Nephron progenitor cell (in vitro differentiated cells): ENCODE measurements around the gene ASXL1.
"Not testable (repeated sequence)": the region's sequence is repeated elsewhere in the genome, so short reads cannot be mapped to it uniquely, and the experiment has no call there.

Experiments
- DNase-seq: peaks from one replicate; pipeline ENCODE4 v3.0.0; 2021
- H3K27ac Mint-ChIP-seq: 2 replicates; pipeline ENCODE4 v1.8.0; 2021; ENCODE audit warnings: mild to moderate bottlenecking, moderate library complexity, mixed read lengths
- H3K27me3 Mint-ChIP-seq: 2 replicates; pipeline ENCODE4 v1.8.0; 2021; ENCODE audit warnings: mild to moderate bottlenecking, low read depth, mixed read lengths; ENCODE audit not compliant: poor library complexity
- H3K36me3 Mint-ChIP-seq: 2 replicates; pipeline ENCODE4 v1.8.0; 2021; ENCODE audit warnings: low read depth, mixed read lengths
- H3K4me1 Mint-ChIP-seq: 2 replicates; pipeline ENCODE4 v1.8.0; 2021; ENCODE audit warnings: mixed read lengths
- H3K4me3 Mint-ChIP-seq: 2 replicates; pipeline ENCODE4 v1.8.0; 2021; ENCODE audit warnings: mild to moderate bottlenecking, moderate library complexity, mixed read lengths
- H3K9me3 Mint-ChIP-seq: 2 replicates; pipeline ENCODE4 v1.8.0; 2021; ENCODE audit warnings: mild to moderate bottlenecking, moderate library complexity, mixed read lengths
- TF ChIP-seq, protein P1 (sequence below): fragments of 200-600 bp; sonication (generic); IDR thresholded peaks from 2 replicates; pipeline ENCODE4 v1.5.0; 2021; ENCODE audit warnings: antibody characterized with exemption

Gene ASXL1

DNA sequence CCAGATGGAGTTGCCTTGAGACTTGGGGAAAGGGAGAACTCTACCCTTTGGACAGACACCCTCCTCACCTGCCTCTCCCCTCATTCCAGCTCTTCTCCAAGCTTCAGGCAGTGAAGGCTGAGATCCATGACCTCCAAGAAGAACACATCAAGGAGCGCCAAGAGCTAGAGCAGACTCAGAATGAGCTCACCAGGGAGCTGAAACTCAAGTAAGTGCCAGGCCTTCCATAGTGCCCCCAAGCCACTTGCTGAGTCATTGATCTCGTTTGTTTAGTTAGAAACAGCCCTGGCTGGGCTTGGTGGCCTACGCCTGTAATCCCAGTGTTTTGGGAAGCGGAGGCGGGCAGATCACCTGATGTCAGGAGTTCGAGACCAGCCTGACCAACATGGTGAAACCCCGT is 41.5 kb upstream of the ASXL1 start:
- TF ChIP-seq, protein P1, sequence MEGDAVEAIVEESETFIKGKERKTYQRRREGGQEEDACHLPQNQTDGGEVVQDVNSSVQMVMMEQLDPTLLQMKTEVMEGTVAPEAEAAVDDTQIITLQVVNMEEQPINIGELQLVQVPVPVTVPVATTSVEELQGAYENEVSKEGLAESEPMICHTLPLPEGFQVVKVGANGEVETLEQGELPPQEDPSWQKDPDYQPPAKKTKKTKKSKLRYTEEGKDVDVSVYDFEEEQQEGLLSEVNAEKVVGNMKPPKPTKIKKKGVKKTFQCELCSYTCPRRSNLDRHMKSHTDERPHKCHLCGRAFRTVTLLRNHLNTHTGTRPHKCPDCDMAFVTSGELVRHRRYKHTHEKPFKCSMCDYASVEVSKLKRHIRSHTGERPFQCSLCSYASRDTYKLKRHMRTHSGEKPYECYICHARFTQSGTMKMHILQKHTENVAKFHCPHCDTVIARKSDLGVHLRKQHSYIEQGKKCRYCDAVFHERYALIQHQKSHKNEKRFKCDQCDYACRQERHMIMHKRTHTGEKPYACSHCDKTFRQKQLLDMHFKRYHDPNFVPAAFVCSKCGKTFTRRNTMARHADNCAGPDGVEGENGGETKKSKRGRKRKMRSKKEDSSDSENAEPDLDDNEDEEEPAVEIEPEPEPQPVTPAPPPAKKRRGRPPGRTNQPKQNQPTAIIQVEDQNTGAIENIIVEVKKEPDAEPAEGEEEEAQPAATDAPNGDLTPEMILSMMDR, result no peak
- Mint-ChIP-seq H3K9me3 (no peaks in the 10 kb centered on the region), H3K27ac (no peak overlapping the region), H3K4me1 (no peaks in the 10 kb centered on the region), H3K4me3 (no peak overlapping the region), H3K36me3 (peaks cover 56% of the 10 kb centered on the region), H3K27me3 (peaks cover 5% of the 10 kb centered on the region)
- no peak for DNase-seq

GRCh38 chr20:32319100-32319499 is 39.0 kb upstream of the ASXL1 start:
- H3K4me3 Mint-ChIP-seq, result no peak overlapping the region
- H3K27ac Mint-ChIP-seq, result no peak overlapping the region
- no peaks in the 10 kb centered on the region for H3K27me3 Mint-ChIP-seq
- H3K9me3 Mint-ChIP-seq, result no peaks in the 10 kb centered on the region
- DNase-seq, result no peak
- no peaks in the 10 kb centered on the region for H3K4me1 Mint-ChIP-seq
- H3K36me3 Mint-ChIP-seq, result peaks cover 45% of the 10 kb centered on the region
- TF ChIP-seq, protein P1, result no peak

DNA sequence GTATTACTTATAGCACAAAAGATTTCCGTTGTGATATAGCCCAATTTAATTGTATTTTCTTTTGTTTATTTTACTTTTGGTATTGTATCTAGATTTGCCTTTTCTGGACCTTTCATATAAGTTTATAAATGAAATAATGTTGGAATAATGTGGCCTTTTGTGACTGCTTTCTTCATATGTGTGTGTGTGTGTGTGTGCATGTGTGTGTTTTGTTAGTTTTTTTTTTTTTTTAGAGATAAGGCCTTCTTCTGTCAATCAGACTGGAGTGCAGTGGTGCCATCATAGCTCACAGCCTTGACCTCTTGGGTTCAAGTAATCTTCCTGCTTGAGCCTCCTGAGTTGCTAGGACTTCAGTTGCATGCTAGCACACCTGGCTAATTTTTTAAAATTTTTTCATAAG is 37.8 kb upstream of the ASXL1 start:
- no peaks in the 10 kb centered on the region for H3K27me3 Mint-ChIP-seq
- H3K27ac Mint-ChIP-seq, result no peak overlapping the region
- TF ChIP-seq, protein P1, result no peak
- H3K9me3 Mint-ChIP-seq, result no peaks in the 10 kb centered on the region
- no peak overlapping the region for H3K4me3 Mint-ChIP-seq
- no peak for DNase-seq
- peaks cover 40% of the 10 kb centered on the region for H3K36me3 Mint-ChIP-seq
- no peaks in the 10 kb centered on the region for H3K4me1 Mint-ChIP-seq

- no peaks in the 10 kb centered on the region for H3K27me3 Mint-ChIP-seq
- no peak overlapping the region for H3K4me3 Mint-ChIP-seq
- no peak overlapping the region for H3K27ac Mint-ChIP-seq
- H3K36me3 Mint-ChIP-seq, result peaks cover 31% of the 10 kb centered on the region
- no peaks in the 10 kb centered on the region for H3K4me1 Mint-ChIP-seq
- no peak for DNase-seq
- no peaks in the 10 kb centered on the region for H3K9me3 Mint-ChIP-seq
- TF ChIP-seq, protein P1, result no peak
Measured at GRCh38 chr20:32321390-32321789, 36.7 kb upstream of the ASXL1 start.

DNA sequence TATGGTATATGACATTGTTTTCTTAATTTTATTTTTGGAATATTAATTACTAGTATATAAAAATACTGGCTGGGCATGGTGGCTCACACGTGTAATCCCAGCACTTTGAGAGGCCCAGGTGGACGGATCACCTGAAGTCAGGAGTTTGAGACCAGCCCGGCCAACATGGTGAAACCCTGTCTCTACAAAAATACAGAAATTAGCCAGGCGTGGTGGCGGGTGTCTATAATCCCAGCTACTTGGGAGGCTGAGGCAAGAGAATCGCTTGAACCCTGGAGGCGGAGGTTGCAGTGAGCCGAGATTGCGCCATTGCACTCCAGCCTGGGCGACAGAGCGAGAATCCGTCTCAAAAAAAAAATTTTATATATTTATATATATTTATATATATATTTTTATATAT is 35.9 kb upstream of the ASXL1 start:
- H3K27ac Mint-ChIP-seq, H3K9me3 Mint-ChIP-seq, H3K4me3 Mint-ChIP-seq, H3K27me3 Mint-ChIP-seq, H3K4me1 Mint-ChIP-seq, DNase-seq: not testable (repeated sequence)
- H3K36me3 Mint-ChIP-seq, result peaks cover 31% of the 10 kb centered on the region

DNA sequence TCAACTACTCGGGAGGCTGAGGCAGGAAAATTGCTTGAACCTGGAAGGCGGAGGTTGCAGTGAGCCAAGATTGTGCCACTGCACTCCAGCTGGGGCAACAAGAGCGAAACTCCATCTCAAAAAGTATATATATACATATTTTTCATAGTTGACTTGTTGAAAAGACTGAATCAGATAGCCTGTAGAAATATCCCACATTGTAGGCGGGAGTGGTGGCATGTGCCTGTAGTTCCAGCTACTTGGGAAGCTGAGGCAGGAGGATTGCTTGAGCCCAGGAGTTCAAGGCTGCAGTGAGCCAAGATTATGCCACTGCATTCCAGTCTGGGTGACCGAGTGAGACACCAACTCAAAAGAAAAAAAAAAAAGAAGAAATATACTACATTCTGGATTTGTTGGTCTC is 34.4 kb upstream of the ASXL1 start:
- not testable (repeated sequence) for H3K9me3 Mint-ChIP-seq, H3K27ac Mint-ChIP-seq, H3K4me3 Mint-ChIP-seq, H3K4me1 Mint-ChIP-seq, H3K27me3 Mint-ChIP-seq, DNase-seq
- peaks cover 29% of the 10 kb centered on the region for H3K36me3 Mint-ChIP-seq

GRCh38 chr20:32325706-32326503 is 32.2 kb upstream of the ASXL1 start:
- TF ChIP-seq, protein P1, result no peak
- peaks cover 21% of the 10 kb centered on the region for H3K36me3 Mint-ChIP-seq
- H3K4me1 Mint-ChIP-seq, result no peaks in the 10 kb centered on the region
- no peak for DNase-seq
- no peaks in the 10 kb centered on the region for H3K9me3 Mint-ChIP-seq
- H3K4me3 Mint-ChIP-seq, result no peak overlapping the region
- H3K27ac Mint-ChIP-seq, result peak overlapping the region; percentile 80
- no peaks in the 10 kb centered on the region for H3K27me3 Mint-ChIP-seq
